SH-SY5Y (cell line): ENCODE data around the gene INPP5A.

Source experiments
- GATA2 ChIP-seq: IDR thresholded peaks from 2 replicates; pipeline ENCODE4 v1.6.1; 2011; ENCODE audit warnings: mild to moderate bottlenecking, low read depth, low read length
- GATA3 ChIP-seq: IDR thresholded peaks from 2 replicates; pipeline ENCODE4 v1.6.1; 2011; ENCODE audit warnings: low read depth, mild to moderate bottlenecking, low read length, moderate library complexity

GRCh38 chr10:132517951-132518521 lies 19.6 kb upstream of the INPP5A start:
- TF ChIP-seq GATA2, result no peak
- no peak for TF ChIP-seq GATA3
